Body of pancreas (tissue), 4 donors: ENCODE data around the gene ERCC1. TPM values are rescaled to one million over a fixed set of nuclear protein-coding genes. Genes with fewer than 3 reads are reported as not detected.

Experiments
- ATAC-seq: fragments of 150-250 bp; one replicate; pipeline ENCODE4 v1.9.1; 2016
- DNase-seq, 4 donors: peaks; one replicate each; pipeline ENCODE4 v3.0.0-alpha.2; 2019
- H3K27ac ChIP-seq, 4 donors: fragments of 200-600 bp; sonication (generic); 1 replicate in 3 of 4; 2 replicates in 1 of 4; pipeline versions ENCODE4 v1.5.1 to v1.6.1; 2016 to 2019; ENCODE audit warnings: mild to moderate bottlenecking in 1 of 4, mixed read lengths in 1 of 4, moderate library complexity in 1 of 4
- H3K27me3 ChIP-seq, 2 donors: fragments of 200-600 bp; sonication (generic); one replicate each; pipeline ENCODE4 v1.6.0; 2016; ENCODE audit warnings: mild to moderate bottlenecking in 1 of 2
- H3K36me3 ChIP-seq, 2 donors: fragments of 200-600 bp; sonication (generic); replicated peaks in 1 of 2; 2 replicates each; pipeline ENCODE4 v1.5.1; 2016; ENCODE audit warnings: low read depth in 2 of 2; ENCODE audit not compliant: insufficient read depth in 1 of 2
- H3K4me1 ChIP-seq: fragments of 200-600 bp; sonication (generic); one replicate; pipeline ENCODE4 v1.6.0; 2016
- H3K4me3 ChIP-seq, 2 donors: fragments of 200-600 bp; sonication (generic); 1 replicate in 1 of 2; 2 replicates in 1 of 2; pipeline ENCODE4 v1.5.1; 2016 to 2019
- H3K9me3 ChIP-seq, 3 donors: fragments of 200-600 bp; sonication (generic); 1 replicate in 2 of 3; 2 replicates in 1 of 3; pipeline ENCODE4 v1.5.1; 2016
- CTCF ChIP-seq, 7 experiments: fragments of 450-650 bp in 4 of 7; fragments of 200-600 bp in 3 of 7; sonication (generic) in 3 of 7; IDR thresholded peaks; one replicate each; pipeline ENCODE4 v1.5.1; 2016 to 2019; ENCODE audit warnings: antibody characterized with exemption in 7 of 7
- POLR2A ChIP-seq, 3 donors: fragments of 450-650 bp; IDR thresholded peaks; one replicate each; pipeline ENCODE4 v1.6.1; 2016; ENCODE audit warnings: antibody characterized with exemption in 3 of 3, mild to moderate bottlenecking in 2 of 3
- WGBS, 2 donors: methylation state at CpG; one replicate each; pipeline ENCODE4 v1.1.5; 2017; 5-methylcytosine and 5-hydroxymethylcytosine counted together
- intact Hi-C: fragments of 100-400 bp; cut with DNase I; formaldehyde crosslinking; loops from one replicate; pipeline ENCODE4 v1.15.1; 2023
- total RNA-seq, 2 donors: library from RNA; depleted of rRNA; stranded (reverse); fragments of >200 nt; gene quantifications; one replicate each; pipeline ENCODE4 v1.1.0, GENCODE V29; 2016

ERCC1 gene
- total RNA-seq, 2 donors from 2014 or later, result 91.3 to 97.9 TPM

GRCh38 chr19:45364696-45365095, 59.0 kb downstream of the ERCC1 start:
- 86 to 100% methylated on average over 1 to 10 of the region's 12 CpGs for WGBS, 2 donors
- Histone ChIP-seq H3K27ac (no peak overlapping the region), H3K27me3 (no peaks in the 10 kb centered on the region), H3K4me3 (no peak overlapping the region), H3K9me3 (no peaks in the 10 kb centered on the region), H3K4me1 (peaks cover 3% of the 10 kb centered on the region), H3K36me3 (peaks cover 0 to 6% of the 10 kb centered on the region in 2 donors)
- intact Hi-C loops, result no loop called here
- ATAC-seq (no peak), DNase-seq (no peak)
- TF ChIP-seq POLR2A (IDR thresholded peaks at IDR 0.05), result no peak
- no peak for TF ChIP-seq CTCF (IDR thresholded peaks at IDR 0.05)

- Histone ChIP-seq H3K36me3 (peaks cover 0 to 6% of the 10 kb centered on the region in 2 donors), H3K4me3 (no peak overlapping the region), H3K9me3 (no peaks in the 10 kb centered on the region), H3K4me1 (no peaks in the 10 kb centered on the region), H3K27me3 (no peaks in the 10 kb centered on the region), H3K27ac (no peak overlapping the region)
- 93 to 100% methylated on average over 14 to 26 of the region's 44 CpGs for WGBS, 2 donors
- intact Hi-C loops, result no loop called here
- DNase-seq, result no peak
- ATAC-seq, result no peak
- TF ChIP-seq CTCF (IDR thresholded peaks at IDR 0.05) (no peak), POLR2A (IDR thresholded peaks at IDR 0.05) (no peak)
These were observed 59.8 kb downstream of the ERCC1 start for GRCh38 chr19:45363861-45364459.

GRCh38 chr19:45362291-45362690, 61.4 kb downstream of the ERCC1 start:
- Histone ChIP-seq H3K27me3 (no peaks in the 10 kb centered on the region), H3K4me3 (no peak overlapping the region), H3K9me3 (no peaks in the 10 kb centered on the region), H3K36me3 (peaks cover 0 to 6% of the 10 kb centered on the region in 2 donors), H3K4me1 (no peaks in the 10 kb centered on the region), H3K27ac (no peak overlapping the region)
- ATAC-seq, result no peak
- intact Hi-C loops, result no loop called here
- WGBS, 2 donors, result 95 to 100% methylated on average over 5 to 16 of the region's 16 CpGs
- no peak for DNase-seq
- no peak for TF ChIP-seq CTCF (IDR thresholded peaks at IDR 0.05)
- TF ChIP-seq POLR2A (IDR thresholded peaks at IDR 0.05), result no peak

GRCh38 chr19:45361608-45362007, 62.1 kb downstream of the ERCC1 start:
- Histone ChIP-seq H3K27me3 (no peaks in the 10 kb centered on the region), H3K9me3 (no peaks in the 10 kb centered on the region), H3K36me3 (peaks cover 0 to 6% of the 10 kb centered on the region in 2 donors), H3K27ac (no peak overlapping the region), H3K4me1 (no peaks in the 10 kb centered on the region), H3K4me3 (no peak overlapping the region)
- TF ChIP-seq CTCF (IDR thresholded peaks at IDR 0.05) (no peak), POLR2A (IDR thresholded peaks at IDR 0.05) (no peak)
- DNase-seq (no peak), ATAC-seq (no peak)
- WGBS, 2 donors, result 91% methylated on average over 11 to 14 of the region's 14 CpGs
- intact Hi-C loops, result no loop called here

- Histone ChIP-seq H3K27ac (no peak overlapping the region), H3K4me1 (no peaks in the 10 kb centered on the region), H3K27me3 (no peaks in the 10 kb centered on the region), H3K9me3 (no peaks in the 10 kb centered on the region), H3K4me3 (no peak overlapping the region), H3K36me3 (peaks cover 0 to 6% of the 10 kb centered on the region in 2 donors)
- WGBS, 2 donors, result 86 to 99% methylated on average over 3 to 12 of the region's 12 CpGs
- DNase-seq (no peak), ATAC-seq (no peak)
- intact Hi-C loops, result no loop called here
- TF ChIP-seq POLR2A (IDR thresholded peaks at IDR 0.05), result no peak
- no peak for TF ChIP-seq CTCF (IDR thresholded peaks at IDR 0.05)
These were observed 65.4 kb downstream of the ERCC1 start for GRCh38 chr19:45358213-45358792.
